Progenitor cell of endocrine pancreas (in vitro differentiated cells): ENCODE results near the gene BCAN. TPM values are rescaled to one million over a fixed set of nuclear protein-coding genes. Genes with fewer than 3 reads are reported as not detected.

Experiments
- DNase-seq: peaks from one replicate; pipeline ENCODE4 v3.0.0; 2021; ENCODE audit warnings: low spot score; ENCODE audit not compliant: unreplicated experiment
- H3K27ac Mint-ChIP-seq: 2 replicates; pipeline ENCODE4 v1.8.0; 2021; ENCODE audit warnings: mild to moderate bottlenecking, moderate library complexity, mixed read lengths
- H3K27me3 Mint-ChIP-seq: 2 replicates; pipeline ENCODE4 v1.8.0; 2021; ENCODE audit warnings: mixed read lengths
- H3K36me3 Mint-ChIP-seq: 2 replicates; pipeline ENCODE4 v1.8.0; 2022; ENCODE audit warnings: mixed read lengths; ENCODE audit not compliant: insufficient read depth
- H3K4me1 Mint-ChIP-seq: 2 replicates; pipeline ENCODE4 v1.8.0; 2021; ENCODE audit warnings: low read depth, mixed read lengths
- H3K4me3 Mint-ChIP-seq: 2 replicates; pipeline ENCODE4 v1.8.0; 2021; ENCODE audit warnings: low read depth, mild to moderate bottlenecking, moderate library complexity, mixed read lengths
- H3K9me3 Mint-ChIP-seq: 2 replicates; pipeline ENCODE4 v1.8.0; 2021; ENCODE audit warnings: low read depth, mixed read lengths
- total RNA-seq: library from RNA; stranded (reverse); gene quantifications from 2 replicates; pipeline ENCODE4 v1.2.1, GENCODE V29; 2021
- TF ChIP-seq, protein P1 (sequence below): fragments of 200-600 bp; sonication (generic); IDR thresholded peaks from one replicate; pipeline ENCODE4 v1.5.0; 2021; ENCODE audit warnings: antibody characterized with exemption, mild to moderate bottlenecking; ENCODE audit not compliant: unreplicated experiment

BCAN gene
- total RNA-seq, 1 donor from 2014 or later = not detected

GRCh38 chr1:156676820-156677615 is 35.1 kb downstream of the BCAN start, which contains the start of gene NES:
Gene NES, minus strand, starts transcription at chr1:156677407. Its CDS starts 143 bp downstream, at chr1:156677264.
- TF ChIP-seq, protein P1, sequence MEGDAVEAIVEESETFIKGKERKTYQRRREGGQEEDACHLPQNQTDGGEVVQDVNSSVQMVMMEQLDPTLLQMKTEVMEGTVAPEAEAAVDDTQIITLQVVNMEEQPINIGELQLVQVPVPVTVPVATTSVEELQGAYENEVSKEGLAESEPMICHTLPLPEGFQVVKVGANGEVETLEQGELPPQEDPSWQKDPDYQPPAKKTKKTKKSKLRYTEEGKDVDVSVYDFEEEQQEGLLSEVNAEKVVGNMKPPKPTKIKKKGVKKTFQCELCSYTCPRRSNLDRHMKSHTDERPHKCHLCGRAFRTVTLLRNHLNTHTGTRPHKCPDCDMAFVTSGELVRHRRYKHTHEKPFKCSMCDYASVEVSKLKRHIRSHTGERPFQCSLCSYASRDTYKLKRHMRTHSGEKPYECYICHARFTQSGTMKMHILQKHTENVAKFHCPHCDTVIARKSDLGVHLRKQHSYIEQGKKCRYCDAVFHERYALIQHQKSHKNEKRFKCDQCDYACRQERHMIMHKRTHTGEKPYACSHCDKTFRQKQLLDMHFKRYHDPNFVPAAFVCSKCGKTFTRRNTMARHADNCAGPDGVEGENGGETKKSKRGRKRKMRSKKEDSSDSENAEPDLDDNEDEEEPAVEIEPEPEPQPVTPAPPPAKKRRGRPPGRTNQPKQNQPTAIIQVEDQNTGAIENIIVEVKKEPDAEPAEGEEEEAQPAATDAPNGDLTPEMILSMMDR = no peak
- H3K4me3 Mint-ChIP-seq = peak within 1 kb of the TSS; percentile 72

DNA sequence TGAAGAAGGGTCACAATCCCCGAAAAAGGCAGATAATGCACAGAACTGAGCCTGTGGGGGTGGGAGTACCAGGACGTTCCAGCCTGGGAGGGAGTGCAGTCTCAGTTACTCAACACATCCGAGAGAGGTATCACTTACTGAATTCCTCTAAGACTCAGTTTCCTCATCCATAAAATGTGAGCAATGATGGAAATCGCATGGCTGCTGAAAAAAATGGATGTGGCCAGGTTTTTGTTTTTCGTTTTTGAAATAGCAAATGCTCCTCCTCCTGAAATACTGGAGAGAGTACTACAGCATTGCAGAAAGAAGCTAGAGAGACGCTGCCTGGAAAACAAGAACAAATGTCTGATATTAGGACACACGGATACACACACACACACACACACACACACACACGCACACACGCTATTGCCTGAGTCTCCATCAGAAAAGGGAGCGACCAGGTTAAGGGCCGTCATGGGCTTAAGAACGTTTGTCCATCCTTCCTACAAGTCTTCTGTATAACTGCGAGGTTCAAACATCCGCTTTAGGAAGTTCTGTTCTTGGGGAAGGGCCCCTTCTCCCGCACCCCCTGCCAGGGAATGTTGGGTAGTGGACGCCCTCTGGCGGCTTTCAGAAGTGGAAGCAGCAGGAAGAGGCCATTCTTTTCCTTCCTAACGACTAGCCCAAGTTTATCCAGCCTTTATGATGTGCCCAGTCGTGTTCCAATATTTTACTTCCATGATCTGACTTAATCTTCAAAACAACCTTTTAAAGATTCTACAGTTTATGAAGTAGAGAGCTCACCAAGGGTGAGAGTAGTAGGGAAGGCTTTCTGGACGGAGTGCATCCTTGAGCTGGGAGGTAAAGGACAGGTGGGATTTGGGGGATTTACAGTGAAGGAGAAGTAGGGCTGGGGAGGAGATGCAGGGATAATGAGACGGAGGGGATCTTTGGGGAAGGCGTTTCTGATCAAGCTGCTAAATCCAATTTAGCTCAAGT is 36.0 kb downstream of the BCAN start:
- peaks cover 75% of the 10 kb centered on the region for H3K27me3 Mint-ChIP-seq
- no peaks in the 10 kb centered on the region for H3K9me3 Mint-ChIP-seq
- H3K4me1 Mint-ChIP-seq = peaks cover 12% of the 10 kb centered on the region
- peak overlapping the region; percentile 62 for H3K27ac Mint-ChIP-seq
- H3K4me3 Mint-ChIP-seq = peak overlapping the region; percentile 55
- DNase-seq = no peak
- H3K36me3 Mint-ChIP-seq = peaks cover 1% of the 10 kb centered on the region
- TF ChIP-seq, protein P1 = peak; percentile 77

More at GRCh38 chr1:156676820-156677615, 35.1 kb downstream of the BCAN start, which contains the start of gene NES:
- H3K27me3 Mint-ChIP-seq = peaks cover 77% of the 10 kb centered on the region
- H3K9me3 Mint-ChIP-seq = no peaks in the 10 kb centered on the region
- DNase-seq = no peak
- peaks cover 6% of the 10 kb centered on the region for H3K36me3 Mint-ChIP-seq
- H3K4me1 Mint-ChIP-seq = peaks cover 12% of the 10 kb centered on the region
- H3K27ac Mint-ChIP-seq = peak within 1 kb of the TSS; percentile 69

DNA sequence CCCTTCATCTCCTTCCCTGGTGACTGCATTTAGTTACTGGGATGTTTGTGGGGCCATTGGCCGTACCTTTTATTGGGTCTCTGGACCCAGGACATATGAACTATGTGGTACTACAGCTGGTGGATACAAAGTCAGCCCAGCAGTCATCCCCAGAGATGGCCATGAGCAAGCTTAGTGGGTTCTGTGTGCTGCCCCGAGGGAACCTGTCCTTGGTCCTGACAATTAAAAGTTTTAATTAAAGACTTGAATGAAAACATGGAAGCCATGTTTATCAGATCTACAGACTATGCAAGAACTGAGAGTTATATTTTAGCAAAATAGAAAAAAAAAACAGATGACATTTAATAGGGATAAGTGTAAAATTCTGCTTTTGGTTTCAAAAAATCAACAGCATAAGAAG is 38.1 kb downstream of the BCAN start:
- Mint-ChIP-seq H3K27ac (no peak overlapping the region), H3K4me3 (no peak overlapping the region), H3K27me3 (peaks cover 71% of the 10 kb centered on the region), H3K36me3 (no peaks in the 10 kb centered on the region), H3K9me3 (no peaks in the 10 kb centered on the region), H3K4me1 (peaks cover 6% of the 10 kb centered on the region)
- no peak for DNase-seq
- TF ChIP-seq, protein P1 = no peak

GRCh38 chr1:156681196-156681960 is 39.5 kb downstream of the BCAN start:
- Mint-ChIP-seq H3K4me1 (peaks cover 2% of the 10 kb centered on the region), H3K36me3 (no peaks in the 10 kb centered on the region), H3K27ac (no peak overlapping the region), H3K27me3 (peaks cover 60% of the 10 kb centered on the region), H3K4me3 (no peak overlapping the region), H3K9me3 (no peaks in the 10 kb centered on the region)
- TF ChIP-seq, protein P1 = no peak
- no peak for DNase-seq
